DOHH2 (cell line): Measurements from ENCODE around the gene ZNF862.
"Not testable (repeated sequence)": the region's sequence is repeated elsewhere in the genome, so short reads cannot be mapped to it uniquely, and the experiment has no call there.

Experiments
- CTCF ChIP-seq: fragments of 200-600 bp; sonication (generic); IDR thresholded peaks from one replicate; pipeline ENCODE4 v1.5.1; 2014; ENCODE audit warnings: antibody characterized with exemption, mild to moderate bottlenecking, low read depth, low read length; ENCODE audit not compliant: poor library complexity, severe bottlenecking
- EZH2phosphoT487 ChIP-seq: fragments of 200-600 bp; sonication (generic); IDR thresholded peaks from 2 replicates; pipeline ENCODE4 v1.6.1; 2017; ENCODE audit warnings: borderline replicate concordance, mild to moderate bottlenecking, antibody characterized with exemption, low read length, moderate library complexity, mixed read lengths

DNA sequence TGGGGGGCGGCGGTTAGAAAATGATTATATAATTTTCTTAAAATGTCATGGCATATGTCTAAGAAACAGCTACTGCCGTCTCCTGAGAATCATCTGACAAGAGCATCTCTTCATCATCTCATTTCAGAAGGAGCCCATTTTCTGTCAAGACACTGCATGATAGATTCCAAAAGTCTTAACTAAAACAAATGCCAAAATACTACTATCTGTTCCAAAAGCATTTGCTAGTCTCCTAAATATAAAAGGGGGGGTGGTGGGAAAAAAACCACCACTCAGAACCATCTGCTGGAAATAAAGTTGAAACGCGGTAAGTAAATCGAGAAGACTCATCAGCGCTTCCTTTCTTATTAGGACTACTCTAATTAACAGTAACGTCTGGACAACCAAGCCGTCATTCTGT is 72.0 kb downstream of the ZNF862 start:
- not testable (repeated sequence) for TF ChIP-seq CTCF, EZH2phosphoT487
